SK-N-SH (cell line): ENCODE measurements around the gene RPL28.
A peak's percentile ranks its signal among the peaks of the same experiment; 100 is the strongest.

Experiments
- CHD2 ChIP-seq: fragments of 150-350 bp; IDR thresholded peaks from 2 replicates; pipeline ENCODE4 v1.6.1; 2018; ENCODE audit warnings: low read length; ENCODE audit not compliant: partially characterized antibody
- CTCF ChIP-seq: fragments of 200-600 bp; sonication (generic); IDR thresholded peaks from 2 replicates; pipeline ENCODE4 v1.6.1; 2017; ENCODE audit warnings: antibody characterized with exemption, mild to moderate bottlenecking, moderate library complexity
- EZH2phosphoT487 ChIP-seq: fragments of 200-600 bp; sonication (generic); IDR thresholded peaks from 2 replicates; pipeline ENCODE4 v1.6.1; 2017; ENCODE audit warnings: low read depth, mixed run types, mild to moderate bottlenecking, antibody characterized with exemption, moderate library complexity, borderline replicate concordance
- FOXM1 ChIP-seq: IDR thresholded peaks from 2 replicates; pipeline ENCODE4 v1.4.0; 2012; ENCODE audit warnings: low read depth, mild to moderate bottlenecking
- MAX ChIP-seq: IDR thresholded peaks from 2 replicates; pipeline ENCODE4 v1.4.0; 2012; ENCODE audit warnings: low read depth
- NFIC ChIP-seq: IDR thresholded peaks from 2 replicates; pipeline ENCODE4 v1.4.0; 2012; ENCODE audit warnings: borderline replicate concordance
- PBX3 ChIP-seq: IDR thresholded peaks from 2 replicates; pipeline ENCODE4; 2012
- RAD21 ChIP-seq: IDR thresholded peaks from 2 replicates; pipeline ENCODE4 v1.6.1; 2012; ENCODE audit warnings: mild to moderate bottlenecking, low read length
- RFX5 ChIP-seq: IDR thresholded peaks from 2 replicates; pipeline ENCODE4 v1.6.1; 2012; ENCODE audit warnings: mild to moderate bottlenecking, improper control_type of control experiment, low read length
- RXRA ChIP-seq: IDR thresholded peaks from 2 replicates; pipeline ENCODE4 v1.4.0; 2012; ENCODE audit warnings: low read depth, mild to moderate bottlenecking, borderline replicate concordance
- USF1 ChIP-seq: IDR thresholded peaks from 2 replicates; pipeline ENCODE4 v1.4.0; 2012; ENCODE audit warnings: low read depth, borderline replicate concordance
- USF2 ChIP-seq: fragments of 150-350 bp; IDR thresholded peaks from 2 replicates; pipeline ENCODE4 v1.6.1; 2017; ENCODE audit warnings: antibody characterized with exemption, low read length, low read depth, borderline replicate concordance

- TF ChIP-seq EZH2phosphoT487 (peak; percentile 76; the same call in 1 of the 2 replicates), NFIC (no peak), USF1 (no peak), CTCF (no peak), MAX (no peak), USF2 (no peak), RFX5 (no peak), RAD21 (no peak), RXRA (no peak), FOXM1 (no peak), PBX3 (no peak), CHD2 (no peak)
Observed at GRCh38 chr19:55451163-55451964, 65.6 kb downstream of the RPL28 start.
